Liver (tissue), 9 donors: ENCODE measurements around the gene NARF. TPM values are rescaled to one million over a fixed set of nuclear protein-coding genes. Genes with fewer than 3 reads are reported as not detected.
A peak's percentile ranks its signal among the peaks of the same experiment; 100 is the strongest.

Experiments used
- DNase-seq: peaks from one replicate; pipeline ENCODE4 v3.0.0-alpha.2; 2017; ENCODE audit warnings: low spot score
- H3K27ac ChIP-seq, 2 donors: one replicate each; pipeline ENCODE4 v1.7.0; 2013; ENCODE audit warnings: inconsistent platforms in 2 of 2, low read length in 2 of 2, control low read depth in 1 of 2, low read depth in 1 of 2, mild to moderate bottlenecking in 1 of 2
- H3K27me3 ChIP-seq, 4 donors: one replicate each; pipeline versions ENCODE4 v1.6.1 to v1.7.0; 2013; ENCODE audit warnings: low read length in 3 of 4, inconsistent platforms in 1 of 4, mild to moderate bottlenecking in 1 of 4, moderate library complexity in 1 of 4; ENCODE audit not compliant: control insufficient read depth in 4 of 4, insufficient read depth in 4 of 4
- H3K36me3 ChIP-seq, 4 donors: one replicate each; pipeline versions ENCODE4 v1.6.1 to v1.7.0; 2013; ENCODE audit warnings: low read length in 3 of 4, mild to moderate bottlenecking in 3 of 4, low read depth in 1 of 4, moderate library complexity in 1 of 4; ENCODE audit not compliant: control insufficient read depth in 4 of 4, insufficient read depth in 3 of 4
- H3K4me1 ChIP-seq, 4 donors: one replicate each; pipeline versions ENCODE4 v1.6.1 to v1.7.0; 2013; ENCODE audit warnings: low read length in 3 of 4, mild to moderate bottlenecking in 3 of 4, moderate library complexity in 1 of 4; ENCODE audit not compliant: control insufficient read depth in 4 of 4, insufficient read depth in 4 of 4
- H3K4me3 ChIP-seq, 3 donors: one replicate each; pipeline versions ENCODE4 v1.6.1 to v1.7.0; 2013; ENCODE audit warnings: low read length in 3 of 3, control low read depth in 1 of 3, low read depth in 1 of 3, mild to moderate bottlenecking in 1 of 3
- H3K9ac ChIP-seq, 2 donors: one replicate each; pipeline ENCODE4 v1.7.0; 2013; ENCODE audit warnings: low read length in 2 of 2, mild to moderate bottlenecking in 2 of 2, moderate library complexity in 2 of 2, control low read depth in 1 of 2, low read depth in 1 of 2
- H3K9me3 ChIP-seq, 4 donors: one replicate each; pipeline versions ENCODE4 v1.6.1 to v1.7.0; 2013; ENCODE audit warnings: low read length in 3 of 4; ENCODE audit not compliant: control insufficient read depth in 4 of 4
- ATF3 ChIP-seq: IDR thresholded peaks from 2 replicates; pipeline ENCODE4 v1.6.1; 2016; ENCODE audit warnings: antibody characterized with exemption
- CTCF ChIP-seq: fragments of 150-350 bp; IDR thresholded peaks from 2 replicates; pipeline ENCODE4 v1.5.1; 2017; ENCODE audit warnings: improper control_type of control experiment, low read depth, low read length; ENCODE audit not compliant: missing input control
- FOXA1 ChIP-seq: IDR thresholded peaks from 2 replicates; pipeline ENCODE4 v1.6.1; 2016; ENCODE audit warnings: antibody characterized with exemption
- FOXA2 ChIP-seq: IDR thresholded peaks from 2 replicates; pipeline ENCODE4 v1.6.1; 2016; ENCODE audit warnings: antibody characterized with exemption
- HNF4A ChIP-seq, 2 donors: conservative IDR thresholded peaks; 2 replicates each; pipeline ENCODE4 v1.6.1; 2016; ENCODE audit warnings: antibody characterized with exemption in 2 of 2, mild to moderate bottlenecking in 2 of 2
- HNF4G ChIP-seq: IDR thresholded peaks from 2 replicates; pipeline ENCODE4 v1.6.1; 2016; ENCODE audit warnings: antibody characterized with exemption
- JUND ChIP-seq, 2 donors: IDR thresholded peaks; 2 replicates each; pipeline ENCODE4 v1.6.1; 2016; ENCODE audit warnings: antibody characterized with exemption in 2 of 2
- MAX ChIP-seq: IDR thresholded peaks from 2 replicates; pipeline ENCODE4 v1.6.1; 2016; ENCODE audit warnings: antibody characterized with exemption
- NR2F2 ChIP-seq: IDR thresholded peaks from 2 replicates; pipeline ENCODE4 v1.6.1; 2016; ENCODE audit warnings: antibody characterized with exemption
- RAD21 ChIP-seq, 2 donors: IDR thresholded peaks; 2 replicates each; pipeline ENCODE4 v1.6.1; 2016; ENCODE audit warnings: antibody characterized with exemption in 2 of 2, mild to moderate bottlenecking in 2 of 2
- REST ChIP-seq: IDR thresholded peaks from 2 replicates; pipeline ENCODE4 v1.6.1; 2016; ENCODE audit warnings: antibody characterized with exemption, mild to moderate bottlenecking
- RXRA ChIP-seq, 2 donors: IDR thresholded peaks; 2 replicates each; pipeline ENCODE4 v1.6.1; 2017 to 2018; ENCODE audit warnings: antibody characterized with exemption in 2 of 2, mild to moderate bottlenecking in 1 of 2
- SP1 ChIP-seq: IDR thresholded peaks from 2 replicates; pipeline ENCODE4 v1.6.1; 2018; ENCODE audit warnings: antibody characterized with exemption, mild to moderate bottlenecking
- TAF1 ChIP-seq: conservative IDR thresholded peaks from 2 replicates; pipeline ENCODE4 v1.6.1; 2016; ENCODE audit warnings: antibody characterized with exemption, mild to moderate bottlenecking
- YY1 ChIP-seq: IDR thresholded peaks from 2 replicates; pipeline ENCODE4 v1.6.1; 2016; ENCODE audit warnings: antibody characterized with exemption, mild to moderate bottlenecking
- ZBTB33 ChIP-seq: IDR thresholded peaks from 2 replicates; pipeline ENCODE4 v1.6.1; 2016; ENCODE audit warnings: antibody characterized with exemption
- WGBS: extraction: QIAGEN DNeasy Blood & Tissue Kit; methylation state at CpG from one replicate; pipeline ENCODE4 v1.1.7; 2013; 5-methylcytosine and 5-hydroxymethylcytosine counted together
- polyA plus RNA-seq, 2 donors: library from polyadenylated mRNA; stranded (reverse) in 1 of 2; unstranded in 1 of 2; fragments of 200-250 nt in 1 of 2; fragments of >200 nt in 1 of 2; fragmentation: Nextera tagmentation in 1 of 2; extraction: Ambion mirVana in 1 of 2; gene quantifications; one replicate each; pipeline versions ENCODE4 v1.2.1 to v1.2.3, GENCODE V29; 2013 to 2015
- total RNA-seq, 2 donors: library from RNA; depleted of rRNA; stranded (reverse); fragments of >200 nt; gene quantifications; one replicate each; pipeline ENCODE4 v1.2.3, GENCODE V29; 2014
- donor health status: healthy.
- donor health status: healthy.
- donor health status: healthy.
- donor health status: healthy.
- donor health status: healthy.

NARF gene
- total and polyA plus RNA-seq, 4 donors = 19.8 to 87.5 (median 26.2) TPM

- no peaks in the 10 kb centered on the region for H3K9me3 ChIP-seq
- peaks cover 0 to 2% (median 0%) of the 10 kb centered on the region in 4 donors for H3K36me3 ChIP-seq
- H3K27ac ChIP-seq = no peak overlapping the region
- H3K27me3 ChIP-seq = no peaks in the 10 kb centered on the region
- 91% methylated on average over 6 of the region's 6 CpGs for WGBS
- peaks cover 2 to 34% (median 27%) of the 10 kb centered on the region in 4 donors for H3K4me1 ChIP-seq
- no peak overlapping the region for H3K4me3 ChIP-seq
- no peak for DNase-seq
- TF ChIP-seq MAX (no peak), NR2F2 (no peak), RXRA (IDR thresholded peaks at IDR 0.05) (no peak), YY1 (no peak), ZBTB33 (no peak)
- no peak overlapping the region for H3K9ac ChIP-seq
Measured at GRCh38 chr17:82416771-82417170, 41.8 kb upstream of the NARF start.

- 2% methylated on average over 108 of the region's 108 CpGs for WGBS
- peak; percentile 95 for DNase-seq
- Histone ChIP-seq H3K36me3 (peaks cover 0 to 2% (median 0%) of the 10 kb centered on the region in 4 donors), H3K27ac (peak within 1 kb of the TSS; percentile 90 to 94), H3K4me3 (peak within 1 kb of the TSS; percentile 85 to 99 (median 87)), H3K9ac (peak within 1 kb of the TSS; percentile 32 to 83), H3K27me3 (no peaks in the 10 kb centered on the region), H3K4me1 (peaks cover 0 to 21% (median 16%) of the 10 kb centered on the region in 4 donors), H3K9me3 (no peaks in the 10 kb centered on the region)
- TF ChIP-seq TAF1 = no peak
- peak; percentile 18 for TF ChIP-seq YY1
- peak in 1 of 2 donors; percentile 20 for TF ChIP-seq RAD21 (IDR thresholded peaks at IDR 0.05)
- TF ChIP-seq NR2F2 = no peak
- TF ChIP-seq FOXA1 = no peak
- no peak for TF ChIP-seq HNF4A (conservative IDR thresholded peaks at IDR 0.05)
- TF ChIP-seq ZBTB33 = no peak
Measured at GRCh38 chr17:82418001-82418986, 40.2 kb upstream of the NARF start, which contains the start of the genes HEXD and OGFOD3. Gene HEXD (plus strand): TSS chr17:82418347. CDS start chr17:82419800, 1,453 bp downstream. Gene OGFOD3 (minus strand): TSS chr17:82418586. CDS start chr17:82418485, 101 bp downstream.

- peak overlapping the region in 1 of 2 donors; percentile 13 for H3K27ac ChIP-seq
- no peak for TF ChIP-seq SP1
- no peak for TF ChIP-seq RAD21 (IDR thresholded peaks at IDR 0.05)
- no peak for TF ChIP-seq ATF3
- no peak for TF ChIP-seq REST
- TF ChIP-seq FOXA1 = no peak
- no peak for TF ChIP-seq FOXA2
- TF ChIP-seq RXRA (IDR thresholded peaks at IDR 0.05) = no peak
- TF ChIP-seq HNF4G = no peak
- TF ChIP-seq CTCF = no peak
- TF ChIP-seq YY1 = no peak
- no peak for TF ChIP-seq JUND (IDR thresholded peaks at IDR 0.05)
- H3K9ac ChIP-seq = peak overlapping the region; percentile 10 to 68
- H3K36me3 ChIP-seq = peaks cover 0 to 2% (median 0%) of the 10 kb centered on the region in 4 donors
- peak overlapping the region in 2 of 3 donors; percentile 87 to 99 for H3K4me3 ChIP-seq
- peaks cover 0 to 20% (median 15%) of the 10 kb centered on the region in 4 donors for H3K4me1 ChIP-seq
- 75% methylated on average over 2 of the region's 2 CpGs for WGBS
- H3K9me3 ChIP-seq = no peaks in the 10 kb centered on the region
- no peaks in the 10 kb centered on the region for H3K27me3 ChIP-seq
- DNase-seq = no peak
Measured at GRCh38 chr17:82419540-82419939, 39.0 kb upstream of the NARF start.
